GM12878 (cell line): ENCODE data around the gene SUCO. TPM values are rescaled to one million over a fixed set of nuclear protein-coding genes. Genes with fewer than 3 reads are reported as not detected.

Experiments
- ATF2 ChIP-seq: IDR thresholded peaks from 2 replicates; pipeline ENCODE4 v1.6.1; 2012; ENCODE audit warnings: low read length, inconsistent platforms
- ATF7 ChIP-seq: fragments of 450-650 bp; IDR thresholded peaks from 2 replicates; pipeline ENCODE4 v1.6.1; 2016; ENCODE audit warnings: low read depth, mild to moderate bottlenecking
- BHLHE40 ChIP-seq, 2 experiments: fragments of 450-650 bp in 1 of 2; IDR thresholded peaks; 2 replicates each; pipeline ENCODE4 v1.6.1; 2011 to 2017; ENCODE audit warnings: low read depth in 2 of 2, borderline replicate concordance in 1 of 2, improper control_type of control experiment in 1 of 2, low read length in 1 of 2, mild to moderate bottlenecking in 1 of 2
- CHD1 ChIP-seq: IDR thresholded peaks from 2 replicates; pipeline ENCODE4 v1.6.1; 2012; ENCODE audit warnings: low read depth, low read length, improper control_type of control experiment
- CHD2 ChIP-seq: IDR thresholded peaks from 2 replicates; pipeline ENCODE4 v1.6.1; 2011; ENCODE audit warnings: low read depth, low read length, improper control_type of control experiment, borderline replicate concordance
- CUX1 ChIP-seq: IDR thresholded peaks from 2 replicates; pipeline ENCODE4 v1.6.1; 2012; ENCODE audit warnings: improper control_type of control experiment, low read depth, low read length; ENCODE audit not compliant: insufficient replicate concordance
- E2F4 ChIP-seq: IDR thresholded peaks from 2 replicates; pipeline ENCODE4 v1.6.1; 2012; ENCODE audit warnings: low read depth, low read length, improper control_type of control experiment
- FOXK2 ChIP-seq: fragments of 450-650 bp; IDR thresholded peaks from 2 replicates; pipeline ENCODE4 v1.6.1; 2017; ENCODE audit warnings: mild to moderate bottlenecking, moderate library complexity
- GABPA ChIP-seq: IDR thresholded peaks from 2 replicates; pipeline ENCODE4 v1.6.1; 2014; ENCODE audit warnings: antibody characterized with exemption, low read depth, mild to moderate bottlenecking, inconsistent platforms
- MEF2A ChIP-seq: IDR thresholded peaks from 2 replicates; pipeline ENCODE4 v1.6.1; 2011; ENCODE audit warnings: low read depth, mild to moderate bottlenecking, low read length, moderate library complexity; ENCODE audit not compliant: insufficient read depth
- MEF2B ChIP-seq: fragments of 450-650 bp; IDR thresholded peaks from 2 replicates; pipeline ENCODE4 v1.6.1; 2018; ENCODE audit warnings: mild to moderate bottlenecking, moderate library complexity; ENCODE audit not compliant: partially characterized antibody, poor library complexity, severe bottlenecking
- NFIC ChIP-seq: IDR thresholded peaks from 2 replicates; pipeline ENCODE4 v1.6.1; 2012; ENCODE audit warnings: low read depth, mild to moderate bottlenecking, inconsistent platforms, low read length, moderate library complexity
- NR2F1 ChIP-seq: fragments of 450-650 bp; conservative IDR thresholded peaks from 2 replicates; pipeline ENCODE4 v1.6.1; 2017; ENCODE audit warnings: mild to moderate bottlenecking
- PAX5 ChIP-seq: IDR thresholded peaks from 2 replicates; pipeline ENCODE4 v1.6.1; 2011; ENCODE audit warnings: low read depth, low read length, borderline replicate concordance
- PML ChIP-seq: IDR thresholded peaks from 2 replicates; pipeline ENCODE4 v1.6.1; 2012; ENCODE audit warnings: low read length, inconsistent platforms
- SPI1 ChIP-seq: IDR thresholded peaks from 2 replicates; pipeline ENCODE4 v1.6.1; 2011; ENCODE audit warnings: low read depth, mild to moderate bottlenecking, low read length, moderate library complexity, borderline replicate concordance; ENCODE audit not compliant: insufficient read depth
- SREBF2 ChIP-seq: IDR thresholded peaks from 2 replicates; pipeline ENCODE4 v1.6.1; 2012; ENCODE audit warnings: mild to moderate bottlenecking, low read length
- TCF12 ChIP-seq: IDR thresholded peaks from 2 replicates; pipeline ENCODE4 v1.6.1; 2011; ENCODE audit warnings: low read depth, mild to moderate bottlenecking, low read length
- ZNF207 ChIP-seq: fragments of 450-650 bp; IDR thresholded peaks from 2 replicates; pipeline ENCODE4 v1.6.1; 2014; ENCODE audit warnings: antibody characterized with exemption, mild to moderate bottlenecking, borderline replicate concordance
- ZNF217 ChIP-seq: fragments of 450-650 bp; IDR thresholded peaks from 2 replicates; pipeline ENCODE4 v1.6.1; 2017; ENCODE audit warnings: antibody characterized with exemption, mild to moderate bottlenecking
- polyA plus RNA-seq, 11 experiments: library from polyadenylated mRNA; depleted of rRNA in 4 of 11; unstranded in 6 of 11; stranded (reverse) in 5 of 11; fragments of >200 nt; fragmentation: Nextera tagmentation in 4 of 11; fragmentation: Illumina TruSeq in 1 of 11; extraction: Ambion mirVana in 4 of 11; extraction: Trizol in 1 of 11; gene quantifications; 1 replicate in 1 of 11; 2 replicates in 10 of 11; pipeline versions ENCODE4 v1.2.1 to v1.2.3, GENCODE V29; 2011 to 2016; ENCODE audit warnings: inconsistent platforms in 2 of 11, missing spikeins in 2 of 11, low read depth in 1 of 11
- total RNA-seq, 4 experiments: library from RNA; depleted of rRNA in 3 of 4; stranded (reverse); fragments of >200 nt in 3 of 4; fragmentation: Illumina TruSeq in 1 of 4; extraction: Trizol in 1 of 4; gene quantifications; 2 replicates each; pipeline versions ENCODE4 v1.2.1 to v1.2.3, GENCODE V29; 2013 to 2021

SUCO gene
- total and polyA plus RNA-seq, 10 of the 15 experiments (the other 5 are each of a cell fraction or from before 2014, with no cell fraction given): 1.7 to 15.3 (median 8.4) TPM

GRCh38 chr1:172588296-172589291, 55.6 kb downstream of the SUCO start (continued):
- TF ChIP-seq E2F4 (no peak), TCF12 (no peak), FOXK2 (no peak), ATF7 (no peak), SREBF2 (no peak), ZNF207 (no peak), MEF2A (no peak), NR2F1 (no peak), PAX5 (no peak), NFIC (peak; percentile 55; the same call in 1 of the 2 replicates), BHLHE40 (IDR thresholded peaks at IDR 0.05; ENCODE audit: borderline replicate concordance in 1 of 2, low read depth in 2 of 2, low read length in 1 of 2) (no peak), CHD1 (no peak), PML (no peak), CUX1 (no peak), GABPA (peak; percentile 19; the same call in 1 of the 2 replicates), CHD2 (no peak), ZNF217 (no peak), MEF2B (no peak), SPI1 (no peak), ATF2 (peak; percentile 43; the same call in 1 of the 2 replicates)
